ENCODE results near the gene RTKN. TPM values are rescaled to one million over a fixed set of nuclear protein-coding genes. Genes with fewer than 3 reads are reported as not detected.

The RTKN gene
- total and polyA plus RNA-seq, 10 of the 15 experiments (the other 5 are each of a cell fraction or from before 2014, with no cell fraction given) = 0.50 to 12.3 (median 5.4) TPM

GRCh38 chr2:74472086-74472944 is 30.6 kb upstream of the RTKN start, which contains the start of gene MRPL53 (continued):
- TF ChIP-seq ZNF592 (IDR thresholded peaks at IDR 0.05) = peak; percentile 71; the same call in 1 of the 2 replicates
- TF ChIP-seq BCL11A (IDR thresholded peaks at IDR 0.05; ENCODE audit: low read depth, low read length) = peak; percentile 37; the same call in 1 of the 2 replicates
- peak; percentile 88 for TF ChIP-seq PAX5 (IDR thresholded peaks at IDR 0.05; ENCODE audit: borderline replicate concordance, low read depth, low read length)
- TF ChIP-seq POLR2AphosphoS5 (IDR thresholded peaks at IDR 0.05; ENCODE audit: low read length) = peak; percentile 96
- peak; percentile 78 for TF ChIP-seq PKNOX1 (IDR thresholded peaks at IDR 0.05)
- no peak for TF ChIP-seq USF1 (IDR thresholded peaks at IDR 0.05; ENCODE audit: borderline replicate concordance, extremely low read length, insufficient read depth, low read depth, low read length)
- peak; percentile 85; the same call in 1 of the 2 replicates for TF ChIP-seq ZNF207 (IDR thresholded peaks at IDR 0.05; ENCODE audit: borderline replicate concordance)
- peak; percentile 84 for TF ChIP-seq SREBF1 (IDR thresholded peaks at IDR 0.05; ENCODE audit: low read length)
- TF ChIP-seq CREB1 (IDR thresholded peaks at IDR 0.05; ENCODE audit: low read depth) = peak; percentile 90
- TF ChIP-seq RELA (IDR thresholded peaks at IDR 0.05; ENCODE audit: borderline replicate concordance, partially characterized antibody) = peak; percentile 50
- TF ChIP-seq EED (IDR thresholded peaks at IDR 0.05; ENCODE audit: low read depth) = peak; percentile 69; the same call in 1 of the 2 replicates
- peak; percentile 73 for TF ChIP-seq MLLT1 (IDR thresholded peaks at IDR 0.05)
- TF ChIP-seq SMAD1 (IDR thresholded peaks at IDR 0.05; ENCODE audit: low read depth, partially characterized antibody) = peak; percentile 52
- no peak; the same call in none of the 2 replicates for TF ChIP-seq BACH1 (IDR thresholded peaks at IDR 0.05; ENCODE audit: borderline replicate concordance)
- TF ChIP-seq ZSCAN29 (IDR thresholded peaks at IDR 0.05) = no peak
- 0 out of 2 replicates have a peak, but pooled peaks have one; percentile 50 for TF ChIP-seq SREBF2 (IDR thresholded peaks at IDR 0.05; ENCODE audit: low read length)
- no peak for TF ChIP-seq ASH2L (IDR thresholded peaks at IDR 0.05; ENCODE audit: borderline replicate concordance, low read depth)
- no peak for TF ChIP-seq CBX3 (IDR thresholded peaks at IDR 0.05; ENCODE audit: borderline replicate concordance, low read depth)
- TF ChIP-seq SP1 (IDR thresholded peaks at IDR 0.05; ENCODE audit: low read depth, low read length) = peak; percentile 35
- TF ChIP-seq POLR2AphosphoS2 (IDR thresholded peaks at IDR 0.05; ENCODE audit: low read depth, low read length) = peak; percentile 99
- TF ChIP-seq IRF3 (IDR thresholded peaks at IDR 0.05) = 0 out of 2 replicates have a peak, but pooled peaks have one; percentile 20
